ENCODE measurements around the gene KISS1. TPM values are rescaled to one million over a fixed set of nuclear protein-coding genes. Genes with fewer than 3 reads are reported as not detected.

KISS1 gene
- polyA plus RNA-seq, 1 of the 3 experiments (the other 2 are of a cell fraction) = 0.10 TPM

DNA sequence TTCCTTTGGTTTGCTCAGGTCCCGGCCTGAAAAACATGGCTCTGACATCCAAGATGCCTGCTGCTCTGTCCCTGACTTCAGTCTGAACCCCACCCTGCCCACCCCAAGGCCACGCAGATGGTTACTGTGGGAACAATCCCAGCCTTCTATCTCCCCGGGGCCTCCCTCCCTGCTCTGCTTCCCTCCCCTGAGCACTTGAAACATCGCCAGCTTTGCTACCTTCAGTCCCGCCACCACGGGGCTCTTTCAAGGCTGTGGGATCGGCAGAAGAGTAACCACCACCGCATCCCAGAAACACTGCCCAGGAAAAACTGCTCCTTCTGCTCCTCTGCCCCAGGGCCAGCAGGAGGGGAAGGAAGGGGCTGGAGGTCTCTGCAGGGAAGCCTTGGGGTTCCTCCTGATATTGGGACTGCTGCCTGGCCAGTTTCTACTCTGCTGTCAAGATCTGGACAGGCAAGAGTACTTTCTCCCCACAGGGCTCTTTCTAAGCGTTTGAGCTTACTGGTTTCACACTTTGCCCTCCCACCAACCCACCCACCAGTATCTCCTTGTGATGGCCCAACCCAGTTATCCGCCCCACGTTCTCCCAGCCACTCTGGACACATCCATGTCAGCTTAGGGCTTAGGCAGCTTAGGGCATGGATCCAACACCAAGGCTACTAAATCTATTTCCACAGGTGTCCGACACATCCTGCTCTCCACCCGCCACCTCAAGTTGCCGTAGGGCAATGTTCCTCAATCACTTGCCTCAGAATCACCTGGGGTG is 52.8 kb downstream of the KISS1 start:
- Histone ChIP-seq H3F3A (replicated peaks; ENCODE audit: insufficient read depth) (no peaks in the 10 kb centered on the region), H3K27me3 (ENCODE audit: insufficient read depth) (no peaks in the 10 kb centered on the region), H3K4me3 (ENCODE audit: low read depth in 2 of 2, low read length in 1 of 2) (no peak overlapping the region), H3K4me2 (no peak overlapping the region), H3K27ac (ENCODE audit: low read depth in 2 of 2, low read length in 1 of 2) (no peak overlapping the region), H2AFZ (ENCODE audit: low read depth) (no peak overlapping the region), H3K9me3 (no peaks in the 10 kb centered on the region), H4K20me1 (ENCODE audit: insufficient read depth) (no peaks in the 10 kb centered on the region), H3K9ac (no peak overlapping the region), H3K36me3 (replicated peaks in 1 of 2; ENCODE audit: control insufficient read depth in 1 of 2, insufficient read depth in 2 of 2, low read length in 1 of 2) (peaks cover 0 to 10% of the 10 kb centered on the region in 2 experiments), H3K9me2 (no peaks in the 10 kb centered on the region), H3K79me2 (ENCODE audit: insufficient read depth) (no peaks in the 10 kb centered on the region), H3K4me1 (ENCODE audit: control insufficient read depth in 1 of 2, insufficient read depth in 2 of 2, low read depth in 1 of 2, low read length in 1 of 2) (no peaks in the 10 kb centered on the region)
- ChIA-PET CTCF (interaction anchor here (0.6 to 1.8 kb wide), 3 partner anchors 9 to 25 kb away, joined by 3 to 7 read pairs (median 4); partner anchors contain the start of gene ETNK2), POLR2A (no interaction called here)
- DNase-seq = no peak
- TF ChIP-seq RCOR1 (IDR thresholded peaks at IDR 0.05; ENCODE audit: low read length) (no peak), RAD21 (IDR thresholded peaks at IDR 0.05; ENCODE audit: low read length) (no peak), YY1 (IDR thresholded peaks at IDR 0.05; ENCODE audit: low read depth) (no peak), TEAD4 (IDR thresholded peaks at IDR 0.05; ENCODE audit: borderline replicate concordance, insufficient read depth) (no peak), MEF2A (IDR thresholded peaks at IDR 0.05; ENCODE audit: borderline replicate concordance, low read depth) (no peak), RXRA (IDR thresholded peaks at IDR 0.05; ENCODE audit: borderline replicate concordance, low read depth) (no peak), JUND (IDR thresholded peaks at IDR 0.05) (no peak), EZH2phosphoT487 (IDR thresholded peaks at IDR 0.05; ENCODE audit: borderline replicate concordance, low read depth) (no peak), FOXJ3 (CRISPR knock-in tag; IDR thresholded peaks at IDR 0.05) (no peak), TCF12 (IDR thresholded peaks at IDR 0.05) (no peak), TAF1 (IDR thresholded peaks at IDR 0.05; ENCODE audit: borderline replicate concordance, low read depth, low read length) (no peak)
- TF ChIP-seq, protein P1, sequence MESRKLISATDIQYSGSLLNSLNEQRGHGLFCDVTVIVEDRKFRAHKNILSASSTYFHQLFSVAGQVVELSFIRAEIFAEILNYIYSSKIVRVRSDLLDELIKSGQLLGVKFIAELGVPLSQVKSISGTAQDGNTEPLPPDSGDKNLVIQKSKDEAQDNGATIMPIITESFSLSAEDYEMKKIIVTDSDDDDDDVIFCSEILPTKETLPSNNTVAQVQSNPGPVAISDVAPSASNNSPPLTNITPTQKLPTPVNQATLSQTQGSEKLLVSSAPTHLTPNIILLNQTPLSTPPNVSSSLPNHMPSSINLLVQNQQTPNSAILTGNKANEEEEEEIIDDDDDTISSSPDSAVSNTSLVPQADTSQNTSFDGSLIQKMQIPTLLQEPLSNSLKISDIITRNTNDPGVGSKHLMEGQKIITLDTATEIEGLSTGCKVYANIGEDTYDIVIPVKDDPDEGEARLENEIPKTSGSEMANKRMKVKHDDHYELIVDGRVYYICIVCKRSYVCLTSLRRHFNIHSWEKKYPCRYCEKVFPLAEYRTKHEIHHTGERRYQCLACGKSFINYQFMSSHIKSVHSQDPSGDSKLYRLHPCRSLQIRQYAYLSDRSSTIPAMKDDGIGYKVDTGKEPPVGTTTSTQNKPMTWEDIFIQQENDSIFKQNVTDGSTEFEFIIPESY (IDR thresholded peaks at IDR 0.05; ENCODE audit: borderline replicate concordance, low read depth) = no peak
- TF ChIP-seq, protein P2, sequence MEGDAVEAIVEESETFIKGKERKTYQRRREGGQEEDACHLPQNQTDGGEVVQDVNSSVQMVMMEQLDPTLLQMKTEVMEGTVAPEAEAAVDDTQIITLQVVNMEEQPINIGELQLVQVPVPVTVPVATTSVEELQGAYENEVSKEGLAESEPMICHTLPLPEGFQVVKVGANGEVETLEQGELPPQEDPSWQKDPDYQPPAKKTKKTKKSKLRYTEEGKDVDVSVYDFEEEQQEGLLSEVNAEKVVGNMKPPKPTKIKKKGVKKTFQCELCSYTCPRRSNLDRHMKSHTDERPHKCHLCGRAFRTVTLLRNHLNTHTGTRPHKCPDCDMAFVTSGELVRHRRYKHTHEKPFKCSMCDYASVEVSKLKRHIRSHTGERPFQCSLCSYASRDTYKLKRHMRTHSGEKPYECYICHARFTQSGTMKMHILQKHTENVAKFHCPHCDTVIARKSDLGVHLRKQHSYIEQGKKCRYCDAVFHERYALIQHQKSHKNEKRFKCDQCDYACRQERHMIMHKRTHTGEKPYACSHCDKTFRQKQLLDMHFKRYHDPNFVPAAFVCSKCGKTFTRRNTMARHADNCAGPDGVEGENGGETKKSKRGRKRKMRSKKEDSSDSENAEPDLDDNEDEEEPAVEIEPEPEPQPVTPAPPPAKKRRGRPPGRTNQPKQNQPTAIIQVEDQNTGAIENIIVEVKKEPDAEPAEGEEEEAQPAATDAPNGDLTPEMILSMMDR (IDR thresholded peaks at IDR 0.05) = no peak
- TF ChIP-seq, protein P3, sequence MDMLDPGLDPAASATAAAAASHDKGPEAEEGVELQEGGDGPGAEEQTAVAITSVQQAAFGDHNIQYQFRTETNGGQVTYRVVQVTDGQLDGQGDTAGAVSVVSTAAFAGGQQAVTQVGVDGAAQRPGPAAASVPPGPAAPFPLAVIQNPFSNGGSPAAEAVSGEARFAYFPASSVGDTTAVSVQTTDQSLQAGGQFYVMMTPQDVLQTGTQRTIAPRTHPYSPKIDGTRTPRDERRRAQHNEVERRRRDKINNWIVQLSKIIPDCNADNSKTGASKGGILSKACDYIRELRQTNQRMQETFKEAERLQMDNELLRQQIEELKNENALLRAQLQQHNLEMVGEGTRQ (IDR thresholded peaks at IDR 0.05; ENCODE audit: borderline replicate concordance, low read depth, low read length) = no peak
- TF ChIP-seq, protein P4, sequence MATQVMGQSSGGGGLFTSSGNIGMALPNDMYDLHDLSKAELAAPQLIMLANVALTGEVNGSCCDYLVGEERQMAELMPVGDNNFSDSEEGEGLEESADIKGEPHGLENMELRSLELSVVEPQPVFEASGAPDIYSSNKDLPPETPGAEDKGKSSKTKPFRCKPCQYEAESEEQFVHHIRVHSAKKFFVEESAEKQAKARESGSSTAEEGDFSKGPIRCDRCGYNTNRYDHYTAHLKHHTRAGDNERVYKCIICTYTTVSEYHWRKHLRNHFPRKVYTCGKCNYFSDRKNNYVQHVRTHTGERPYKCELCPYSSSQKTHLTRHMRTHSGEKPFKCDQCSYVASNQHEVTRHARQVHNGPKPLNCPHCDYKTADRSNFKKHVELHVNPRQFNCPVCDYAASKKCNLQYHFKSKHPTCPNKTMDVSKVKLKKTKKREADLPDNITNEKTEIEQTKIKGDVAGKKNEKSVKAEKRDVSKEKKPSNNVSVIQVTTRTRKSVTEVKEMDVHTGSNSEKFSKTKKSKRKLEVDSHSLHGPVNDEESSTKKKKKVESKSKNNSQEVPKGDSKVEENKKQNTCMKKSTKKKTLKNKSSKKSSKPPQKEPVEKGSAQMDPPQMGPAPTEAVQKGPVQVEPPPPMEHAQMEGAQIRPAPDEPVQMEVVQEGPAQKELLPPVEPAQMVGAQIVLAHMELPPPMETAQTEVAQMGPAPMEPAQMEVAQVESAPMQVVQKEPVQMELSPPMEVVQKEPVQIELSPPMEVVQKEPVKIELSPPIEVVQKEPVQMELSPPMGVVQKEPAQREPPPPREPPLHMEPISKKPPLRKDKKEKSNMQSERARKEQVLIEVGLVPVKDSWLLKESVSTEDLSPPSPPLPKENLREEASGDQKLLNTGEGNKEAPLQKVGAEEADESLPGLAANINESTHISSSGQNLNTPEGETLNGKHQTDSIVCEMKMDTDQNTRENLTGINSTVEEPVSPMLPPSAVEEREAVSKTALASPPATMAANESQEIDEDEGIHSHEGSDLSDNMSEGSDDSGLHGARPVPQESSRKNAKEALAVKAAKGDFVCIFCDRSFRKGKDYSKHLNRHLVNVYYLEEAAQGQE (IDR thresholded peaks at IDR 0.05; ENCODE audit: low read depth, low read length) = no peak
- WGBS (ENCODE audit: low lambda C conversion rate) = 83% methylated on average over 11 of the region's 14 CpGs

All from SK-N-SH (cell line).